Panc1 (cell line): Measurements from ENCODE around the gene ATXN10. TPM values are rescaled to one million over a fixed set of nuclear protein-coding genes. Genes with fewer than 3 reads are reported as not detected.

Experiments
- ATAC-seq: fragments of 200-7000 bp; cut with Tn5 transposase; 2 replicates; pipeline ENCODE4 v1.9.1; 2020; ENCODE audit warnings: mild to moderate bottlenecking, moderate library complexity
- BruUV-seq: library from RNA; stranded (reverse); fragments of 400-500 nt; replicated peaks from 2 replicates; lab custom pipeline; 2021; lab: Mats Ljungman, UMichigan
- CTCF ChIA-PET: fragments of 300-600 bp; sonication (Branson Sonifier 250); formaldehyde crosslinking; loops from one replicate; lab custom pipeline; 2022; ENCODE audit warnings: antibody characterized with exemption; lab: Charles Lee
- POLR2A ChIA-PET: fragments of 300-600 bp; sonication (Branson Sonifier 250); formaldehyde crosslinking; loops from one replicate; lab custom pipeline; 2022; ENCODE audit warnings: antibody characterized with exemption; lab: Charles Lee
- DNase-seq: peaks from one replicate; pipeline ENCODE4 v3.0.0-alpha.2; 2010; ENCODE audit warnings: low read depth, low spot score
- H3K27ac ChIP-seq: 2 replicates; pipeline ENCODE4 v1.5.1; 2011; ENCODE audit warnings: mild to moderate bottlenecking, low read length, inconsistent platforms
- H3K27me3 ChIP-seq: fragments of 200-500 bp; sonication (Bioruptor generic); 2 replicates; pipeline ENCODE4 v1.6.0; 2014; ENCODE audit warnings: low read length, inconsistent platforms; ENCODE audit not compliant: control insufficient read depth, insufficient read depth
- H3K36me3 ChIP-seq: fragments of 200-500 bp; sonication (Bioruptor generic); 2 replicates; pipeline ENCODE4 v1.5.1; 2014; ENCODE audit warnings: inconsistent platforms, mild to moderate bottlenecking, low read length, moderate library complexity; ENCODE audit not compliant: control insufficient read depth, insufficient read depth
- H3K4me1 ChIP-seq: 2 replicates; pipeline ENCODE4 v1.5.1; 2011; ENCODE audit warnings: inconsistent platforms, mild to moderate bottlenecking, low read length, moderate library complexity; ENCODE audit not compliant: control insufficient read depth, insufficient read depth
- H3K4me3 ChIP-seq, 2 experiments: 2 replicates each; pipeline ENCODE4 v1.5.1; 2011 to 2012; ENCODE audit warnings: low read depth in 2 of 2, low read length in 2 of 2, mild to moderate bottlenecking in 2 of 2, inconsistent platforms in 1 of 2, moderate library complexity in 1 of 2
- H3K9me3 ChIP-seq: fragments of 200-500 bp; sonication (Bioruptor generic); 2 replicates; pipeline ENCODE4 v1.5.1; 2014; ENCODE audit warnings: low read depth, mild to moderate bottlenecking, inconsistent platforms, low read length, moderate library complexity; ENCODE audit not compliant: control insufficient read depth, insufficient read depth
- CTCF ChIP-seq: fragments of 450-650 bp; IDR thresholded peaks from 2 replicates; pipeline ENCODE4 v1.5.1; 2017; ENCODE audit warnings: mild to moderate bottlenecking
- POLR2AphosphoS5 ChIP-seq: IDR thresholded peaks from 2 replicates; pipeline ENCODE4 v1.6.1; 2012; ENCODE audit warnings: mild to moderate bottlenecking, low read depth, low read length, moderate library complexity
- REST ChIP-seq, 2 experiments: IDR thresholded peaks; 2 replicates each; pipeline ENCODE4 v1.6.1; 2011 to 2012; ENCODE audit warnings: low read depth in 2 of 2, control low read depth in 1 of 2, low read length in 1 of 2, mild to moderate bottlenecking in 1 of 2, moderate library complexity in 1 of 2; ENCODE audit not compliant: insufficient read depth in 1 of 2
- SIN3A ChIP-seq: IDR thresholded peaks from 2 replicates; pipeline ENCODE4 v1.6.1; 2012; ENCODE audit warnings: low read depth, mild to moderate bottlenecking, low read length, moderate library complexity, borderline replicate concordance; ENCODE audit not compliant: insufficient read depth
- TCF7L2 ChIP-seq: IDR thresholded peaks from 2 replicates; pipeline ENCODE4 v1.6.1; 2011; ENCODE audit warnings: mild to moderate bottlenecking, low read depth, low read length, inconsistent platforms
- in situ Hi-C: cut with HindIII; loops from 2 replicates; pipeline ENCODE4 v1.10.0; 2016; ENCODE audit warnings: low sequenced_read_pairs, low pct_unique_long_range_greater_than_20kb
- intact Hi-C: fragments of 100-400 bp; cut with micrococcal nuclease; formaldehyde crosslinking; loops from one replicate; pipeline ENCODE4 v1.10.0; 2022; ENCODE audit not compliant: unreplicated experiment
- total RNA-seq: library from RNA; stranded (reverse); gene quantifications from one replicate; pipeline ENCODE4 v1.2.1, GENCODE V29; 2021; ENCODE audit not compliant: unreplicated experiment

Gene ATXN10
- total RNA-seq, 1 experiment from 2014 or later, result 184 TPM

DNA sequence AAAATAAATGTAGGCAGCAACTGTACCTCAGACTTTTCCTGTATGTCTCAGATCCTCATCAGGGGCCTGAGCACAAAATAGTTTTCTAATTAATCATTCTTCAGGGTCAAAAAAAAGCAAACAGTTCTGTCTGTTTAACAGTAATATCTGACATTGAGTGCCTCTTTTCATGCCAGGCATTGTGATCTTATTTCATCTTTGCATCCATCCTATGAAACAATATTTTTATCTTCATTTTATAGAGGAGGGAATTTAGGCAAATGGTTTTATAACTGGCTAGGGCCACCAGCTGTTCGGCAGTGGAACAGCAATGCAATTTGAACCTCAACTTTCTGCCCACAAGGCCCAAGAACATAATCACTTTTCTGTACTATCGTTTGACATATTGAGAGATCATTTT, 159.8 kb downstream of the ATXN10 start:
- H3K36me3 ChIP-seq, result no peaks in the 10 kb centered on the region; the same call in 1 of the 2 replicates
- POLR2A ChIA-PET, result no interaction called here
- in situ Hi-C loops (no loop called here), intact Hi-C loops (no loop called here)
- peak; percentile 4 for DNase-seq
- TF ChIP-seq POLR2AphosphoS5 (no peak), CTCF (peak; percentile 24; the same call in 1 of the 2 replicates), REST (IDR thresholded peaks at IDR 0.05; ENCODE audit: insufficient read depth in 1 of 2, low read depth in 2 of 2, low read length in 1 of 2) (no peak)
- no TSS peak for BruUV-seq
- H3K27me3 ChIP-seq, result no peaks in the 10 kb centered on the region
- no peak overlapping the region for H3K4me3 ChIP-seq
- no peaks in the 10 kb centered on the region for H3K4me1 ChIP-seq
- no peak for ATAC-seq
- CTCF ChIA-PET, result no interaction called here
- no peaks in the 10 kb centered on the region for H3K9me3 ChIP-seq
- H3K27ac ChIP-seq, result no peak overlapping the region

DNA sequence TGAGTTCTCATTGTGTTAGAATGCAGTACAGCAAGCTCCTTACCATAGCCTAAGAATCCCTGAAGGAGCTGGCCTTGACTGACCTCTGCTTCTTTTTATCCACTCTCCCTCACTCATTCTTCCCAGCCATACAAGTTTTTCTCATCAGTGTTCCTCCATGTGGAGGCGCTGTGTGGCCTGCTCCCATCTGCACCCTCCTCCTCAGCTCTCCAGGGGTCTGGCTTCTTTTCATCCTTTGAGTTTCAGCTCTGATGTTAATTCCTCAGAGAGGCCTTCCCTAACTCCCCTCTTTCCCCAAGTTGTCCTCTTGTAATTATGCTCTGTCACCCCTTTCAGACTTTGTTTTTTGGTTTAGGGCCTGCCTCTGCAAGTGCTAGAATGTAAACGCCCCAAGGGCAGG, 160.5 kb downstream of the ATXN10 start:
- intact Hi-C loops (no loop called here), in situ Hi-C loops (no loop called here)
- H3K9me3 ChIP-seq, result no peaks in the 10 kb centered on the region
- TF ChIP-seq REST (IDR thresholded peaks at IDR 0.05; ENCODE audit: insufficient read depth in 1 of 2, low read depth in 2 of 2, low read length in 1 of 2) (no peak), POLR2AphosphoS5 (no peak), TCF7L2 (no peak), CTCF (no peak; the same call in 1 of the 2 replicates), SIN3A (no peak)
- H3K4me3 ChIP-seq, result no peak overlapping the region
- ChIA-PET CTCF (interaction anchor here (0.5 kb wide), 1 partner anchor 109 kb away, joined by 3 read pairs; no protein-coding TSS in a partner anchor), POLR2A (no interaction called here)
- no peak for ATAC-seq
- H3K4me1 ChIP-seq, result no peaks in the 10 kb centered on the region
- H3K27ac ChIP-seq, result no peak overlapping the region
- DNase-seq, result no peak
- H3K36me3 ChIP-seq, result no peaks in the 10 kb centered on the region; the same call in 1 of the 2 replicates
- BruUV-seq, result no TSS peak
- no peaks in the 10 kb centered on the region for H3K27me3 ChIP-seq
